ENCODE results near the gene POU2F1.

POU2F1 gene

GRCh38 chr1:167185974-167186657 is 34.6 kb upstream of the POU2F1 start:
- ChIA-PET POLR2A (no interaction called here), CTCF (no interaction called here)
- no peaks in the 10 kb centered on the region for H3K9me3 ChIP-seq (ENCODE audit: control insufficient read depth, insufficient read depth, low read depth, low read length)
- H3K27ac ChIP-seq (ENCODE audit: extremely low read depth, low read depth, low read length): no peak overlapping the region
- no peaks in the 10 kb centered on the region for H3K36me3 ChIP-seq (ENCODE audit: control insufficient read depth in 2 of 2, insufficient read depth in 1 of 2, low read length in 2 of 2)
- TF ChIP-seq ZNF324 (tag by site-specific recombination; IDR thresholded peaks at IDR 0.05) (no peak), ZNF777 (tag by site-specific recombination; IDR thresholded peaks at IDR 0.05; ENCODE audit: borderline replicate concordance) (no peak), YY2 (tag by site-specific recombination; IDR thresholded peaks at IDR 0.05) (no peak), HOXA7 (CRISPR knock-in tag; IDR thresholded peaks at IDR 0.05; ENCODE audit: borderline replicate concordance) (no peak), ZBTB20 (tag by site-specific recombination; IDR thresholded peaks at IDR 0.05) (no peak), ZNF174 (tag by site-specific recombination; IDR thresholded peaks at IDR 0.05) (no peak), MEIS1 (CRISPR knock-in tag; IDR thresholded peaks at IDR 0.05; ENCODE audit: borderline replicate concordance) (no peak), SCRT1 (tag by site-specific recombination; IDR thresholded peaks at IDR 0.05; ENCODE audit: borderline replicate concordance) (no peak), ZBTB48 (tag by site-specific recombination; IDR thresholded peaks at IDR 0.05) (no peak)
- H3K4me3 ChIP-seq (ENCODE audit: low read depth, low read length): no peak overlapping the region
- H3K4me1 ChIP-seq (ENCODE audit: control insufficient read depth, insufficient read depth, low read length): no peaks in the 10 kb centered on the region

GRCh38 chr1:167186771-167187170 is 33.9 kb upstream of the POU2F1 start:
- no peak overlapping the region for H3K4me3 ChIP-seq (ENCODE audit: low read depth, low read length)
- H3K9me3 ChIP-seq (ENCODE audit: control insufficient read depth, insufficient read depth, low read depth, low read length): no peaks in the 10 kb centered on the region
- H3K4me1 ChIP-seq (ENCODE audit: control insufficient read depth, insufficient read depth, low read length): no peaks in the 10 kb centered on the region
- no peak for TF ChIP-seq ZNF580 (tag by site-specific recombination; IDR thresholded peaks at IDR 0.05)
- TF ChIP-seq ZNF600 (tag by site-specific recombination; IDR thresholded peaks at IDR 0.05): no peak
- no peak for TF ChIP-seq ZNF132 (tag by site-specific recombination; IDR thresholded peaks at IDR 0.05; ENCODE audit: borderline replicate concordance)
- TF ChIP-seq ZNF571 (tag by site-specific recombination; IDR thresholded peaks at IDR 0.05): no peak
- no peak for TF ChIP-seq KLF1 (tag by site-specific recombination; IDR thresholded peaks at IDR 0.05)
- no peak for TF ChIP-seq ZNF596 (tag by site-specific recombination; IDR thresholded peaks at IDR 0.05)
- no peak for TF ChIP-seq ZNF26 (tag by site-specific recombination; IDR thresholded peaks at IDR 0.05)
- TF ChIP-seq ZNF112 (tag by site-specific recombination; IDR thresholded peaks at IDR 0.05): no peak
- no peak for TF ChIP-seq ZNF121 (tag by site-specific recombination; IDR thresholded peaks at IDR 0.05)
- TF ChIP-seq BCL6B (tag by site-specific recombination; IDR thresholded peaks at IDR 0.05): no peak
- TF ChIP-seq GLIS2 (tag by site-specific recombination; IDR thresholded peaks at IDR 0.05): no peak
- TF ChIP-seq HOXD13 (CRISPR knock-in tag; IDR thresholded peaks at IDR 0.05; ENCODE audit: borderline replicate concordance): no peak
- POLR2A ChIA-PET: no interaction called here
- H3K36me3 ChIP-seq (ENCODE audit: control insufficient read depth in 2 of 2, insufficient read depth in 1 of 2, low read length in 2 of 2): no peaks in the 10 kb centered on the region
- CTCF ChIA-PET: no interaction called here
- H3K27ac ChIP-seq (ENCODE audit: extremely low read depth, low read depth, low read length): no peak overlapping the region

Data from HEK293 (cell line).